B cell (primary cell): ENCODE results near the gene RNASE8. TPM values are rescaled to one million over a fixed set of nuclear protein-coding genes. Genes with fewer than 3 reads are reported as not detected.
A peak's percentile ranks its signal among the peaks of the same experiment; 100 is the strongest.

Source experiments
- ATAC-seq: fragments of 200-7000 bp; cut with Tn5 transposase; one replicate; pipeline ENCODE4 v1.10.0; 2021; ENCODE audit warnings: low read depth, mild to moderate bottlenecking, moderate number of reproducible peaks, moderate library complexity
- CTCF ChIA-PET: fragments of 350-600 bp; sonication (Branson Sonifier 250); formaldehyde crosslinking; loops from one replicate; lab custom pipeline; 2021; ENCODE audit warnings: antibody characterized with exemption, inconsistent platforms; lab: Charles Lee
- POLR2A ChIA-PET: fragments of 350-600 bp; sonication (Branson Sonifier 250); formaldehyde crosslinking; loops from one replicate; lab custom pipeline; 2021; ENCODE audit warnings: antibody characterized with exemption; lab: Charles Lee
- DNase-seq: peaks from one replicate; pipeline ENCODE4 v3.0.0; 2013
- H2AFZ ChIP-seq: 2 replicates; pipeline ENCODE4 v1.6.1; 2012; ENCODE audit warnings: mild to moderate bottlenecking, low read depth, low read length; ENCODE audit not compliant: insufficient read depth, poor library complexity, severe bottlenecking
- H3K27ac ChIP-seq, 2 donors: 1 replicate in 1 of 2; 2 replicates in 1 of 2; pipeline ENCODE4 v1.5.1; 2012 to 2013; ENCODE audit warnings: low read length in 2 of 2, mild to moderate bottlenecking in 2 of 2, moderate library complexity in 1 of 2
- H3K27me3 ChIP-seq, 4 experiments: fragments of 200-600 bp in 1 of 4; sonication (generic) in 1 of 4; replicated peaks in 1 of 4; 1 replicate in 2 of 4; 2 replicates in 2 of 4; pipeline versions ENCODE4 v1.6.1 to v1.7.0; 2013 to 2016; ENCODE audit warnings: low read length in 3 of 4, mild to moderate bottlenecking in 2 of 4, mixed read lengths in 1 of 4, moderate library complexity in 1 of 4; ENCODE audit not compliant: insufficient read depth in 4 of 4, control insufficient read depth in 3 of 4; ENCODE audit errors: control extremely low read depth in 1 of 4
- H3K36me3 ChIP-seq, 2 experiments: replicated peaks in 1 of 2; 1 replicate in 1 of 2; 2 replicates in 1 of 2; pipeline versions ENCODE4 v1.6.1 to v1.7.1; 2013; ENCODE audit warnings: low read length in 1 of 2; ENCODE audit not compliant: insufficient read depth in 2 of 2, control insufficient read depth in 1 of 2; ENCODE audit errors: control extremely low read depth in 1 of 2, extremely low read depth in 1 of 2
- H3K4me1 ChIP-seq, 2 donors: fragments of 200-600 bp in 1 of 2; sonication (generic) in 1 of 2; 1 replicate in 1 of 2; 2 replicates in 1 of 2; pipeline versions ENCODE4 v1.5.1 to v1.6.1; 2013 to 2017; ENCODE audit warnings: low read length in 2 of 2; ENCODE audit not compliant: control insufficient read depth in 2 of 2, insufficient read depth in 2 of 2
- H3K4me2 ChIP-seq: replicated peaks from 2 replicates; pipeline ENCODE3; 2012; ENCODE audit warnings: mild to moderate bottlenecking, low read depth, low read length; ENCODE audit not compliant: poor library complexity, severe bottlenecking
- H3K4me3 ChIP-seq, 5 experiments: fragments of 200-600 bp in 1 of 5; sonication (generic) in 1 of 5; 1 replicate in 3 of 5; 2 replicates in 2 of 5; pipeline versions ENCODE4 v1.5.1 to v1.7.0; 2011 to 2016; ENCODE audit warnings: low read length in 4 of 5, mild to moderate bottlenecking in 4 of 5, low read depth in 2 of 5, control low read depth in 1 of 5, moderate library complexity in 1 of 5; ENCODE audit not compliant: insufficient read depth in 1 of 5; ENCODE audit errors: control extremely low read depth in 1 of 5, extremely low read depth in 1 of 5
- H3K79me2 ChIP-seq: fragments of 200-600 bp; sonication (generic); one replicate; pipeline ENCODE4 v1.6.0; 2016; ENCODE audit warnings: low read length; ENCODE audit not compliant: control insufficient read depth, insufficient read depth
- H3K9ac ChIP-seq: fragments of 200-600 bp; sonication (generic); 2 replicates; pipeline ENCODE4 v1.6.1; 2017; ENCODE audit warnings: mild to moderate bottlenecking, low read length, moderate library complexity
- H3K9me3 ChIP-seq, 3 donors: one replicate each; pipeline versions ENCODE4 v1.6.1 to v1.7.1; 2013; ENCODE audit warnings: low read length in 2 of 3; ENCODE audit not compliant: control insufficient read depth in 2 of 3, insufficient read depth in 1 of 3; ENCODE audit errors: control extremely low read depth in 1 of 3
- H4K20me1 ChIP-seq: 2 replicates; pipeline ENCODE4 v1.6.0; 2012; ENCODE audit warnings: mild to moderate bottlenecking, low read length; ENCODE audit not compliant: insufficient read depth, control insufficient read depth, poor library complexity, severe bottlenecking
- H3K27ac Mint-ChIP-seq: one replicate; pipeline ENCODE4 v1.8.0; 2021; ENCODE audit warnings: mixed read lengths
- H3K27me3 Mint-ChIP-seq: one replicate; pipeline ENCODE4 v1.8.0; 2021; ENCODE audit warnings: mixed read lengths
- H3K4me1 Mint-ChIP-seq: one replicate; pipeline ENCODE4 v1.8.0; 2021; ENCODE audit warnings: mixed read lengths
- H3K4me3 Mint-ChIP-seq: one replicate; pipeline ENCODE4 v1.8.0; 2021; ENCODE audit warnings: mixed read lengths
- H3K9me3 Mint-ChIP-seq: one replicate; pipeline ENCODE4 v1.8.0; 2022; ENCODE audit warnings: mixed read lengths; ENCODE audit not compliant: insufficient read depth
- CTCF ChIP-seq: fragments of 200-600 bp; IDR thresholded peaks from one replicate; pipeline ENCODE4 v1.8.0; 2022; ENCODE audit warnings: antibody characterized with exemption, mild to moderate bottlenecking
- EZH2 ChIP-seq: IDR thresholded peaks from 2 replicates; pipeline ENCODE4 v1.6.1; 2012; ENCODE audit warnings: borderline replicate concordance, low read depth, mild to moderate bottlenecking, moderate library complexity, low read length; ENCODE audit not compliant: insufficient read depth, poor library complexity, severe bottlenecking
- WGBS: methylation state at CpG from one replicate; pipeline ENCODE4 v1.1.5; 2013; ENCODE audit warnings: missing lambda C conversion rate; ENCODE audit not compliant: insufficient coverage; 5-methylcytosine and 5-hydroxymethylcytosine counted together
- intact Hi-C: fragments of 100-400 bp; cut with micrococcal nuclease; formaldehyde crosslinking; loops from one replicate; pipeline ENCODE4 v1.10.0; 2022
- polyA plus RNA-seq: library from polyadenylated mRNA; depleted of rRNA; stranded (reverse); fragments of >200 nt; gene quantifications from 2 replicates; pipeline ENCODE4 v1.2.3, GENCODE V29; 2012
- total RNA-seq, 2 donors: library from RNA; stranded (reverse); fragments of 120-200 nt in 1 of 2; gene quantifications; 1 replicate in 1 of 2; 2 replicates in 1 of 2; pipeline versions ENCODE4 v1.2.3 to v1.2.4, GENCODE V29; 2013 to 2022

RNASE8 gene
- total and polyA plus RNA-seq, 2 donors (not counting 1 experiment from before 2014, with no cell fraction given), result not detected

GRCh38 chr14:21103710-21104447, 46.3 kb downstream of the RNASE8 start:
- WGBS, result under 1% methylated on average over 62 of the region's 62 CpGs
- H3K9ac ChIP-seq, result peak overlapping the region; percentile 87
- TF ChIP-seq CTCF (peak; percentile 76), EZH2 (no peak)
- ChIA-PET CTCF (interaction anchor here (0.8 to 11.8 kb wide), 18 partner anchors 9 to 176 kb away, joined by 3 to 348 read pairs (median 6); partner anchors contain the start of genes ARHGEF40, NDRG2 and RPGRIP1), POLR2A (interaction anchor here (0.6 to 2.6 kb wide), 7 partner anchors 11 to 366 kb away, joined by 3 to 27 read pairs (median 7); partner anchors contain the start of gene ARHGEF40)
- no peaks in the 10 kb centered on the region for H3K79me2 ChIP-seq
- no peaks in the 10 kb centered on the region for H3K9me3 ChIP-seq
- H3K4me3 Mint-ChIP-seq, result peak overlapping the region; percentile 78
- ATAC-seq (peak; percentile 86), DNase-seq (peak; percentile 97)
- H3K36me3 ChIP-seq, result no peaks in the 10 kb centered on the region
- H2AFZ ChIP-seq, result peak overlapping the region; percentile 83
- peak overlapping the region; percentile 72 to 92 (median 84) for H3K4me3 ChIP-seq
- intact Hi-C loops, result loop anchor here (1.0 to 10.0 kb wide), 11 partner anchors 12 to 762 kb away; partner anchors contain the start of genes CHD8, HNRNPC, METTL3 and NDRG2
- peak overlapping the region; percentile 93 to 96 for H3K27ac ChIP-seq
- peaks cover 17 to 25% of the 10 kb centered on the region in 2 donors for H3K4me1 ChIP-seq
- peaks cover 0 to 25% (median 15%) of the 10 kb centered on the region in 4 experiments for H3K27me3 ChIP-seq
- H4K20me1 ChIP-seq, result no peaks in the 10 kb centered on the region
- no peaks in the 10 kb centered on the region for H3K9me3 Mint-ChIP-seq
- H3K4me1 Mint-ChIP-seq, result peaks cover 15% of the 10 kb centered on the region
- H3K27me3 Mint-ChIP-seq, result peaks cover 26% of the 10 kb centered on the region
- peak overlapping the region; percentile 75 for H3K4me2 ChIP-seq
- H3K27ac Mint-ChIP-seq, result peak overlapping the region; percentile 96
